Neural cell (in vitro differentiated cells): ENCODE measurements around the gene LSM12. TPM values are rescaled to one million over a fixed set of nuclear protein-coding genes. Genes with fewer than 3 reads are reported as not detected.

Experiments
- H2AFZ ChIP-seq: fragments of 200-600, 300-800 bp; sonication (generic), shearing (Covaris generic); 2 replicates; pipeline ENCODE4 v1.6.0; 2014; ENCODE audit warnings: low read depth, mild to moderate bottlenecking, antibody characterized with exemption, low read length, moderate library complexity
- H3F3A ChIP-seq: fragments of 200-600 bp; shearing (Covaris generic); 2 replicates; pipeline ENCODE4 v1.6.1; 2016; ENCODE audit warnings: mild to moderate bottlenecking, moderate library complexity, mixed read lengths, antibody characterized with exemption, low read length; ENCODE audit not compliant: insufficient read depth, poor library complexity, severe bottlenecking
- H3K27ac ChIP-seq: fragments of 200-600, 300-800 bp; sonication (generic), shearing (Covaris generic); 2 replicates; pipeline ENCODE4 v1.5.1; 2014; ENCODE audit warnings: mild to moderate bottlenecking, low read length, moderate library complexity
- H3K27me3 ChIP-seq: fragments of 300-800, 200-600 bp; sonication (generic), shearing (Covaris generic); 2 replicates; pipeline ENCODE4 v1.6.0; 2014; ENCODE audit warnings: mild to moderate bottlenecking, low read depth, low read length, moderate library complexity; ENCODE audit not compliant: insufficient read depth
- H3K36me3 ChIP-seq: fragments of 300-800, 200-600 bp; sonication (generic), shearing (Covaris generic); 2 replicates; pipeline ENCODE4 v1.5.1; 2014; ENCODE audit warnings: mild to moderate bottlenecking, antibody characterized with exemption, low read length, moderate library complexity; ENCODE audit not compliant: insufficient read depth
- H3K4me2 ChIP-seq: fragments of 300-800, 200-600 bp; sonication (generic), shearing (Covaris generic); 2 replicates; pipeline ENCODE4 v1.6.0; 2014; ENCODE audit warnings: mild to moderate bottlenecking, low read length
- H3K4me3 ChIP-seq: fragments of 300-800, 200-600 bp; sonication (generic), shearing (Covaris generic); 2 replicates; pipeline ENCODE4 v1.5.1; 2014; ENCODE audit warnings: mild to moderate bottlenecking, low read length, moderate library complexity
- H3K79me2 ChIP-seq: fragments of 200-600 bp; shearing (Covaris generic); replicated peaks from 2 replicates; pipeline ENCODE4 v1.6.0; 2014; ENCODE audit warnings: mild to moderate bottlenecking, low read length, moderate library complexity; ENCODE audit not compliant: insufficient read depth
- H3K9ac ChIP-seq: fragments of 300-800, 200-600 bp; sonication (generic), shearing (Covaris generic); 2 replicates; pipeline ENCODE4 v1.6.1; 2016; ENCODE audit warnings: mild to moderate bottlenecking, low read length, mixed read lengths
- H3K9me2 ChIP-seq: fragments of 200-600 bp; shearing (Covaris generic); 2 replicates; pipeline ENCODE4 v1.6.1; 2016; ENCODE audit warnings: mild to moderate bottlenecking, low read length, mixed read lengths; ENCODE audit not compliant: insufficient read depth
- H3K9me3 ChIP-seq: fragments of 200-600, 300-800 bp; sonication (generic), shearing (Covaris generic); 2 replicates; pipeline ENCODE4 v1.6.1; 2016; ENCODE audit warnings: mild to moderate bottlenecking, mixed run types, low read length, moderate library complexity, mixed read lengths
- H4K20me1 ChIP-seq: fragments of 200-600 bp; shearing (Covaris generic); 2 replicates; pipeline ENCODE4 v1.6.1; 2016; ENCODE audit warnings: mild to moderate bottlenecking, mixed run types; ENCODE audit not compliant: insufficient read depth
- EP300 ChIP-seq: fragments of 450-650 bp; conservative IDR thresholded peaks from 2 replicates; pipeline ENCODE4 v1.6.1; 2014; ENCODE audit warnings: antibody characterized with exemption, mild to moderate bottlenecking, moderate library complexity; ENCODE audit not compliant: poor library complexity, severe bottlenecking
- EZH2 ChIP-seq: fragments of 200-600, 300-800 bp; shearing (Covaris generic), sonication (generic); IDR thresholded peaks from 2 replicates; pipeline ENCODE4 v1.6.1; 2014; ENCODE audit warnings: antibody characterized with exemption, low read length, borderline replicate concordance, mild to moderate bottlenecking; ENCODE audit not compliant: insufficient read depth, poor library complexity, severe bottlenecking
- MXI1 ChIP-seq: fragments of 450-650 bp; conservative IDR thresholded peaks from 2 replicates; pipeline ENCODE4 v1.6.1; 2014; ENCODE audit warnings: antibody characterized with exemption, mild to moderate bottlenecking; ENCODE audit not compliant: poor library complexity, severe bottlenecking
- POLR2AphosphoS5 ChIP-seq: IDR thresholded peaks from 2 replicates; pipeline ENCODE4 v1.6.1; 2012
- RAD21 ChIP-seq: fragments of 450-650 bp; conservative IDR thresholded peaks from 2 replicates; pipeline ENCODE4 v1.6.1; 2014; ENCODE audit warnings: antibody characterized with exemption, mild to moderate bottlenecking, moderate library complexity
- SMC3 ChIP-seq: fragments of 450-650 bp; conservative IDR thresholded peaks from 2 replicates; pipeline ENCODE4 v1.6.1; 2014; ENCODE audit warnings: antibody characterized with exemption, mild to moderate bottlenecking, moderate library complexity; ENCODE audit not compliant: poor library complexity
- TAF1 ChIP-seq: IDR thresholded peaks from 2 replicates; pipeline ENCODE4 v1.6.1; 2012; ENCODE audit warnings: low read depth
- polyA plus RNA-seq: library from polyadenylated mRNA; depleted of rRNA; stranded (reverse); fragments of >200 nt; gene quantifications from 2 replicates; pipeline ENCODE4 v1.2.3, GENCODE V29; 2014
- TF ChIP-seq, protein P1 (sequence below): fragments of 450-650 bp; IDR thresholded peaks from 2 replicates; pipeline ENCODE4 v1.5.1; 2014; ENCODE audit warnings: antibody characterized with exemption, mild to moderate bottlenecking, moderate library complexity; ENCODE audit not compliant: poor library complexity, severe bottlenecking
- TF ChIP-seq, protein P2 (sequence below): IDR thresholded peaks from 2 replicates; pipeline ENCODE4 v1.6.1; 2012; ENCODE audit warnings: borderline replicate concordance

Gene LSM12
- polyA plus RNA-seq, 1 donor from 2014 or later: 12.0 TPM

DNA sequence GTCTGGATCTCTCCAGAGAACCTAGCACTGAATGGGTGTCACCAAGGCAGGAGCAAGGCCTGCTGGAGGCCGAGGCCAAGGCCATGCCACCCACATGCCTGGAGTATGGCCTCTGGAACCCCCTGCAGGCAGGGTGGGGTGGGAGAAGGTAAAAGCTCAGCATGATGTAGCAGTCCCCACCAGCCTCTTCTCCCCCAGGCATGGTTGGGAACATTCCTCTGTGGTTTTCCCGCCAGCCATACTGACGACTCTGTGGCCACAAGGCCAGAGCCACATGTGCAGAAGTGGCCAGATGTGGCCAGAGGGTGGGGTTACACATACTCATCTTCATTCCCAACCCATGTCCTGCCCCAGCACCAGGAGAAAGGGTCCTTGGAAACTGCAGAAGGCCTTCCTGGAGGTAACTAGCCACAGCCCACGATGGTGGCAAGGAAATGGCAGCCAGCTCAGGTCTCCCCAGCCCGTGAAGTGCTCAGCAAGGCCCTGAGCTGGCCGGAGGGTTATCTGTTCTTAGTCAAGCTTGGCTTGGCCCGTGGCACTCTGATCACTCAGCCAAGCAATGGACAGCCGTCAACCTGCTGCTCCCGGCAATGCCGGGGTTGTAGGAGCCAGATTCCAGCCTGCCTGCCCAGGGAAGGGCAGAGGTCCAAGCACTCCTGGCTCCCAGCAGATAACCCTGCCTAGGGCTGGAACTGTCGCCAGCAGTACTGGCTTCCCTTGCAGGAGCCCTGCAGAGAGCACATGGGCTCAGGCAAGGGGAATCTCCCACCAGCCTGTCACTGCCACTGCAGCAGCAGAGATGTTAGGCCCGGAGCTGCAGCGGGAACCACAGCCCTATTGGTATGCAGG, 30.9 kb upstream of the LSM12 start:
- Histone ChIP-seq H3K27me3 (no peaks in the 10 kb centered on the region), H3K79me2 (no peaks in the 10 kb centered on the region), H4K20me1 (no peaks in the 10 kb centered on the region), H3K9ac (no peak overlapping the region), H3K4me3 (no peak overlapping the region), H2AFZ (no peak overlapping the region), H3K27ac (no peak overlapping the region), H3K4me2 (no peak overlapping the region), H3K36me3 (no peaks in the 10 kb centered on the region), H3F3A (no peaks in the 10 kb centered on the region), H3K9me2 (no peaks in the 10 kb centered on the region), H3K9me3 (no peaks in the 10 kb centered on the region)
- no peak for TF ChIP-seq TAF1
- TF ChIP-seq SMC3: no peak

DNA sequence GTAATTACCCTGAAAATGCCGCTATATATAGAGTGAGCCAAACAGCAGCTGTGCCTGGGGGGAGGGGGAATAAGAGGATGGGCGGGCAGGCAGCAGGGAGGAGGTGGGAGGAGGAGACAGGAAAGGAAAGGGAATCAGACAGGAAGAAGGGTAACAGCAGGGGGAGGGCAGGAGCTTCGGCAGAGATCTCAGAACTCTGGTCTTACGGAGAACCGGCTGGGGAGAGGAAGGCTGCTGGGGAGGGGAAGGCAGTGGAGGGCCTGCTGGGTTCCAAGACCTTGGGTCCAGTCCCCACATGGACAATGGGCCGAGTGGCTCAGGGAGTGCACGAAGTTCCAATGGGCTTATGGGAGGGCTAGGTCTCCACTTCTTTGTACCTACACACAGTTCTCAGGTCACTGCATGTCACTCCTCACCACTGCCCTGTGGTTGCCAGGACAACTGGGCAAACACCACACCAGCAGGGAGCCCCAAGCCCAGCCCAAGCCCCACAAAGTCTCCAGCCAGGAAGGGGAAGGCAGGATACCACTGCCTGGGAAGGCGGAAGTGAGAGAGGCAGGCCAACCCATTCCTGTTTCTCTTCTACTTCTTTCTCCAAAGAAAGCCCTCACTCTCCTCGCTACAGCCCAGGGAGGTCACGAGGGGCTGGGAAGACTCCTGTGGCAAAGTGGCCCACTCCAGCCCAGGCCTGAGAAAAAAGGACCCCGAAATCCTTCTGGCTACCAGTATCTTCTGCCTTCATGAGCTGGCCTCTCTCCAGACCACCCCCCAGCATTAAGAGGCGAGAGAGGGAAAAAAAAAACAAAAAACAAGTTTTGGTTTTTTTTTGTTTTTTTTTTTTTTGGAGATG, 29.4 kb upstream of the LSM12 start:
- H2AFZ ChIP-seq: no peak overlapping the region

More for the DNA sequence above, 29.4 kb upstream of the LSM12 start:
- H3K9me2 ChIP-seq: no peaks in the 10 kb centered on the region
- H4K20me1 ChIP-seq: no peaks in the 10 kb centered on the region
- H3K27ac ChIP-seq: peak overlapping the region; percentile 84
- no peaks in the 10 kb centered on the region for H3F3A ChIP-seq
- no peaks in the 10 kb centered on the region for H3K36me3 ChIP-seq
- H3K9me3 ChIP-seq: no peaks in the 10 kb centered on the region
- no peaks in the 10 kb centered on the region for H3K27me3 ChIP-seq
- H3K9ac ChIP-seq: peak overlapping the region; percentile 64
- H3K4me3 ChIP-seq: peak overlapping the region; percentile 64
- TF ChIP-seq RAD21 (peak; percentile 57), EZH2 (no peak), MXI1 (no peak), TAF1 (peak; percentile 34), POLR2AphosphoS5 (peak; percentile 67), EP300 (peak; percentile 44), SMC3 (peak; percentile 68)
- TF ChIP-seq, protein P1, sequence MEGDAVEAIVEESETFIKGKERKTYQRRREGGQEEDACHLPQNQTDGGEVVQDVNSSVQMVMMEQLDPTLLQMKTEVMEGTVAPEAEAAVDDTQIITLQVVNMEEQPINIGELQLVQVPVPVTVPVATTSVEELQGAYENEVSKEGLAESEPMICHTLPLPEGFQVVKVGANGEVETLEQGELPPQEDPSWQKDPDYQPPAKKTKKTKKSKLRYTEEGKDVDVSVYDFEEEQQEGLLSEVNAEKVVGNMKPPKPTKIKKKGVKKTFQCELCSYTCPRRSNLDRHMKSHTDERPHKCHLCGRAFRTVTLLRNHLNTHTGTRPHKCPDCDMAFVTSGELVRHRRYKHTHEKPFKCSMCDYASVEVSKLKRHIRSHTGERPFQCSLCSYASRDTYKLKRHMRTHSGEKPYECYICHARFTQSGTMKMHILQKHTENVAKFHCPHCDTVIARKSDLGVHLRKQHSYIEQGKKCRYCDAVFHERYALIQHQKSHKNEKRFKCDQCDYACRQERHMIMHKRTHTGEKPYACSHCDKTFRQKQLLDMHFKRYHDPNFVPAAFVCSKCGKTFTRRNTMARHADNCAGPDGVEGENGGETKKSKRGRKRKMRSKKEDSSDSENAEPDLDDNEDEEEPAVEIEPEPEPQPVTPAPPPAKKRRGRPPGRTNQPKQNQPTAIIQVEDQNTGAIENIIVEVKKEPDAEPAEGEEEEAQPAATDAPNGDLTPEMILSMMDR: peak; percentile 44
- TF ChIP-seq, protein P2, sequence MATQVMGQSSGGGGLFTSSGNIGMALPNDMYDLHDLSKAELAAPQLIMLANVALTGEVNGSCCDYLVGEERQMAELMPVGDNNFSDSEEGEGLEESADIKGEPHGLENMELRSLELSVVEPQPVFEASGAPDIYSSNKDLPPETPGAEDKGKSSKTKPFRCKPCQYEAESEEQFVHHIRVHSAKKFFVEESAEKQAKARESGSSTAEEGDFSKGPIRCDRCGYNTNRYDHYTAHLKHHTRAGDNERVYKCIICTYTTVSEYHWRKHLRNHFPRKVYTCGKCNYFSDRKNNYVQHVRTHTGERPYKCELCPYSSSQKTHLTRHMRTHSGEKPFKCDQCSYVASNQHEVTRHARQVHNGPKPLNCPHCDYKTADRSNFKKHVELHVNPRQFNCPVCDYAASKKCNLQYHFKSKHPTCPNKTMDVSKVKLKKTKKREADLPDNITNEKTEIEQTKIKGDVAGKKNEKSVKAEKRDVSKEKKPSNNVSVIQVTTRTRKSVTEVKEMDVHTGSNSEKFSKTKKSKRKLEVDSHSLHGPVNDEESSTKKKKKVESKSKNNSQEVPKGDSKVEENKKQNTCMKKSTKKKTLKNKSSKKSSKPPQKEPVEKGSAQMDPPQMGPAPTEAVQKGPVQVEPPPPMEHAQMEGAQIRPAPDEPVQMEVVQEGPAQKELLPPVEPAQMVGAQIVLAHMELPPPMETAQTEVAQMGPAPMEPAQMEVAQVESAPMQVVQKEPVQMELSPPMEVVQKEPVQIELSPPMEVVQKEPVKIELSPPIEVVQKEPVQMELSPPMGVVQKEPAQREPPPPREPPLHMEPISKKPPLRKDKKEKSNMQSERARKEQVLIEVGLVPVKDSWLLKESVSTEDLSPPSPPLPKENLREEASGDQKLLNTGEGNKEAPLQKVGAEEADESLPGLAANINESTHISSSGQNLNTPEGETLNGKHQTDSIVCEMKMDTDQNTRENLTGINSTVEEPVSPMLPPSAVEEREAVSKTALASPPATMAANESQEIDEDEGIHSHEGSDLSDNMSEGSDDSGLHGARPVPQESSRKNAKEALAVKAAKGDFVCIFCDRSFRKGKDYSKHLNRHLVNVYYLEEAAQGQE: peak; percentile 1
- no peaks in the 10 kb centered on the region for H3K79me2 ChIP-seq
- peak overlapping the region; percentile 87 for H3K4me2 ChIP-seq
